Smooth muscle cell of trachea (primary cell): ENCODE data around the gene APLN. TPM values are rescaled to one million over a fixed set of nuclear protein-coding genes. Genes with fewer than 3 reads are reported as not detected.

Experiments
- total RNA-seq: library from RNA; depleted of rRNA; stranded (reverse); fragments of >200 nt; gene quantifications from 2 replicates; pipeline ENCODE4 v1.2.1, GENCODE V29; 2014

The APLN gene
- total RNA-seq: 0.87 and 8.4 TPM in 2 replicates

GRCh38 chrX:129654652-129655546 lies at the start of gene APLN:
Gene APLN, minus strand, starts transcription at chrX:129654956. Its CDS starts 326 bp downstream, at chrX:129654630.

Other genes with a start within 250 kb of the APLN start
- gene SMARCA1, start 131.5 kb downstream of the APLN start, total RNA-seq: 51.9 and 78.2 TPM in 2 replicates
- gene OCRL, start 114.7 kb downstream of the APLN start, total RNA-seq: 17.9 and 19.8 TPM in 2 replicates
- gene XPNPEP2, start 84.0 kb upstream of the APLN start, total RNA-seq: 0.73 and 5.0 TPM in 2 replicates
- not detected in 2 replicates for gene SASH3, start 125.0 kb upstream of the APLN start, total RNA-seq
- 22.1 and 28.8 TPM in 2 replicates for gene ZDHHC9, start 188.9 kb upstream of the APLN start, total RNA-seq